ENCODE data around the gene RCN1.

DNA sequence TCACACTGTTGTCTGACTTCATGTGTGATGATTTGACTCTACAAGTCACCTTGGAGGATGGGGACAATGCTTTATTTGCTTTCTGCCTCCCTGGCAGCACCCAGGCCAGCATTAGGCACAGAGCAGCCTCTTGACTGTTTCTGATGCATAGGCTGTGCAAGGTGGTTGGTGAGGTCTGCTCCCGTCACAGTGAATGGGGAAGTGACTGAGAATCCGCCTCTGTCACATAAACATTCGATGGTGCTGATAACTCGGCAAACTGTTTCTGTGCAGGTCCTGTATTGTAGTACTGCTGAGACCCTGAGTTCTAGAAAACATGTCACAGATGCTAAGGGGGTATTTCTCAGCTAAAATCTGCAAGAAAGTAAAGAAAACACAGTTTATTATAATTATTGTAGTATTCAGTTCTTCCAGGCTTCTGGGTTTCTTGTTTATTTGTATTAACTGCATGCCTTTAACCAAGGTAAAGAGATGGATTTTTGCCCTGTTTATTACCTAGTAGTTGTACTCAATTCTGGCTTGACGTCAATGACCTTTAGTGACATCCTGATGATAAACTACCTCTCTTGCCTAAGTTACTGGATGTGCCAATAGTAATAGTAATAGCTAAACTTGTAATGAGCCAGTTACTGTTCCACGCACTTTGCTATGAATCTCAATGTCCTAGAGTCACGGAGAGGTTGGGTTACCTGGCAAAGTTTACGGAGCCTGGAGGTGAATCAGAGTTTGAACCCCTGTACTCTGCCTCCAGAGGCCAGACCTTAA, 24.8 kb upstream of the RCN1 start:
- TF ChIP-seq EZH2 (IDR thresholded peaks at IDR 0.05; ENCODE audit: low read length): no peak
- TF ChIP-seq, protein P1, sequence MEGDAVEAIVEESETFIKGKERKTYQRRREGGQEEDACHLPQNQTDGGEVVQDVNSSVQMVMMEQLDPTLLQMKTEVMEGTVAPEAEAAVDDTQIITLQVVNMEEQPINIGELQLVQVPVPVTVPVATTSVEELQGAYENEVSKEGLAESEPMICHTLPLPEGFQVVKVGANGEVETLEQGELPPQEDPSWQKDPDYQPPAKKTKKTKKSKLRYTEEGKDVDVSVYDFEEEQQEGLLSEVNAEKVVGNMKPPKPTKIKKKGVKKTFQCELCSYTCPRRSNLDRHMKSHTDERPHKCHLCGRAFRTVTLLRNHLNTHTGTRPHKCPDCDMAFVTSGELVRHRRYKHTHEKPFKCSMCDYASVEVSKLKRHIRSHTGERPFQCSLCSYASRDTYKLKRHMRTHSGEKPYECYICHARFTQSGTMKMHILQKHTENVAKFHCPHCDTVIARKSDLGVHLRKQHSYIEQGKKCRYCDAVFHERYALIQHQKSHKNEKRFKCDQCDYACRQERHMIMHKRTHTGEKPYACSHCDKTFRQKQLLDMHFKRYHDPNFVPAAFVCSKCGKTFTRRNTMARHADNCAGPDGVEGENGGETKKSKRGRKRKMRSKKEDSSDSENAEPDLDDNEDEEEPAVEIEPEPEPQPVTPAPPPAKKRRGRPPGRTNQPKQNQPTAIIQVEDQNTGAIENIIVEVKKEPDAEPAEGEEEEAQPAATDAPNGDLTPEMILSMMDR (optimal IDR thresholded peaks at IDR 0.05 in 1 of 3, IDR thresholded peaks at IDR 0.05 in 1 of 3, conservative IDR thresholded peaks at IDR 0.05 in 1 of 3; ENCODE audit: extremely low read depth in 1 of 3, insufficient read depth in 2 of 3, low read length in 3 of 3): no peak

Data from keratinocyte (primary cell).